DLD1 (cell line): ENCODE results near the gene CD300LG.
"Not testable (repeated sequence)": the region's sequence is repeated elsewhere in the genome, so short reads cannot be mapped to it uniquely, and the experiment has no call there.

Source experiments
- in situ Hi-C: cut with HindIII; loops from 2 replicates; pipeline ENCODE4 v1.10.0; 2017; ENCODE audit warnings: low sequenced_read_pairs

The CD300LG gene

GRCh38 chr17:43846963-43847371 is at the start of gene CD300LG:
CD300LG (plus strand) TSS chr17:43847176; CDS start chr17:43847217, 41 bp downstream.
- in situ Hi-C loops, result no loop called here

- in situ Hi-C loops, result not testable (repeated sequence)
Observed at GRCh38 chr17:43798024-43798423, 49.0 kb upstream of the CD300LG start.

- in situ Hi-C loops, result no loop called here
Observed at GRCh38 chr17:43799047-43799446, 47.9 kb upstream of the CD300LG start.

GRCh38 chr17:43800736-43801135 is 46.2 kb upstream of the CD300LG start:
- in situ Hi-C loops, result no loop called here

DNA sequence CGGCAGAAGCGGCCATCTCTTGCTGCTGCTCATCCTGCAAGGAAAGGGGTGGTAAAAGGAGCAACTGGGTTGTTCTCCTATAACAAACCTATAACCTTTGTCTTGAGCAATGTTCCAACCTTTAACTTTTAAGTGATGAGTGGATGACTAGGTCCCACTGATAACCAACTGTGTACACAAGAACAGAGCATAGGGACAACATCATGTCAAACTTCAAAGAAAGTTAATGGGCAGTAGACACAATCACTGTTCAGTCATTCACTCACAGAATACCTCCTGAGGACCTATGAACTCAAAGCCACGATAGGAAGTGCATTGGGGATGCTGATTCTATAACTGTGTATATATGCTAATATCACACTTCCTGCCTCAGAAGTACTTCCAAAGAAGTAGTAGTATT is 45.1 kb upstream of the CD300LG start:
- in situ Hi-C loops, result no loop called here

GRCh38 chr17:43803758-43804157 is 43.2 kb upstream of the CD300LG start:
- in situ Hi-C loops, result no loop called here

DNA sequence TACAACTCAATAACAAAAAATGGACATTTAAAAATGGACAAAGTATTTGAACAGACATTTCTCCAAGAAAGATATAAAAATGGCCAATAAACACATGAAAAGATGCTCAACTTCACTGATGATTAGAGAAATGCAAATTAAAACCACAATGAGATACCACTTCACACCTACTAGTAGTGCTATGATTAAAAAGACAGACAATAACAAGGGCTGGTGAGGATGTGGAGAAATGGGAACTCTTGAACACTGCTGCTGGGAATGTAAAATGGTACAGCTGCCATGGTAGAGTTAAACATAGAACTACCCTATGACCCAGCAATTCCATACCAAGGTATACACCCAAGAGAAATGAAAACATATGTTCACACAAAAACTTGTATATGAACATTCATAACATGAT is 41.9 kb upstream of the CD300LG start:
- in situ Hi-C loops, result no loop called here

DNA sequence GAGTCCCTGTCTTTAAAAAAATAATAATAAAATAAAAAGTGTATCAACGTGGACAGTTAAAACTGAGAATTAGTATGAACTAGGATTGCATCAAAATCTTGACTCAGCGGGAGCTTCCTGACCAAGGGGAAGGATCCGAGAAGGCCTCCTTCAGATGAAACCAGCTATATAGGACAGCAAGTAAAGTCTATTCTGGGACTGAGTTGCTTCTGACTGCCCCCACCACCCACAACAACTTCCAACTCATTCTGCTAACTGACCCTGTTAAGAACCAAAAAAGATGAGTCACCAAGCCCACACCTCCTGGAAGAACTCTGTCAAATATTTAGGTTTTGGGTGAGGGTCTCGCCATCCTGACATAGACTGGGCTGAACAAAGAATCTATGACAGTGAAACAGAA is 38.9 kb upstream of the CD300LG start:
- in situ Hi-C loops, result no loop called here

DNA sequence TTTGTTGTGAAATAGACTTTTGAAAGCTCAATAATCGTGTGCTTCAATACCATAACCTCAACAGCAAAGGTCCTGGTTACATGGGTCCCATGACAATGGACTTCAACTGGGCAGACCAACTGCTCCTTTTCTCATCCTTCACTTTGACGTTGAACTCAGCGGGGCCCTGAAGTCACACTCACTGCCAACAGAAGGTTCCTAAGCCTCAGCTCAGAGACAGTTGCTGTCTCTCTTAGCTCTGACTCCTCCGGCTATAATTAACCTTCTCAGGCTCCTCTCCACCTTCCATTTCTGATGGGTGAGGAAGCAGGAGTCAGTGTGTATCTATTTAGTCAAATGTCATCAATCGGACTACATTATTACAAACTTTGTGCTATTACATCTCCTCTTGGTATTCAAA is 37.9 kb upstream of the CD300LG start:
- in situ Hi-C loops, result no loop called here

DNA sequence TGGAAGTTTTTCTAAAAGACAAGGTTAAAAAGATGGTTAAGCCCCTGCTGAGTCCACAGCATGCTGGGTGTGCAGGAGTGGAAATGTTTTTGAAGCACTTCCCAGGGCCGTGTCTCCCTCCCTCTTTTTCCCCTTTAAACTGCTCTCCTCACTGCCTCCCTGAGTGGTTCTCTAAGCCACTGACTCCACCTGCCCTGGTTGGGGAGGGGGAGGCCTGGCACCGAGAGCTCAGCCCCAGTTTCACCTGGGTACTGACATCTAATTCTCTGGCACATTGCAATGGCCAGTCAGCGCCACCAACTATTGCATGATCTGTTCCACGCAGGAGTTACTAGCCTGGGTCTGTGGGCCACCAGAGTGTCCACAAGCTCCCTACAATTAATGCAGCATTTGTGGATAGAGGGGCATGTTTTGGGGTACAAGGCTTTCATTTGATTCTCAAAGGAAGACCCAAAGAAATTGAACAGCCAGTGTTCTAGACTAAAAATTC is 36.7 kb upstream of the CD300LG start:
- in situ Hi-C loops, result no loop called here

DNA sequence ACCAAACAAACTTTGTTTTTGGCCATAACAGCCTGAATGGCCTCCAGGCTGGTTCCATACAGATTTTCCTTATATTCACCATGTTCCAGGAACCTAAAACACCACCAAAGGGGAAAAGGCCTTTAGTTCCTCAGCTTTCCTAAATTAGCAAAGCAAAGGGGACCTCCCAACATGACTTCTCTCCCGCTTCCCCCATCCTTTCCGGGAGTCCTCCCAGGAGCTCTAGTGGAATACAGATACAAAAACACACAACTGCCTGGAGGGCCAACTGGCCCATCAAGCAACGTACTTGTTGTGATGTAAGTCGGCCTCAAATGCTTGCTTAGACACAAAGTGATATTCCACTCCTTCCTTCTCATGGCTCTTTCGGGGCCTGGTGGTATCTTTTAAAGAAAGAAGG is 36.2 kb upstream of the CD300LG start:
- in situ Hi-C loops, result no loop called here

DNA sequence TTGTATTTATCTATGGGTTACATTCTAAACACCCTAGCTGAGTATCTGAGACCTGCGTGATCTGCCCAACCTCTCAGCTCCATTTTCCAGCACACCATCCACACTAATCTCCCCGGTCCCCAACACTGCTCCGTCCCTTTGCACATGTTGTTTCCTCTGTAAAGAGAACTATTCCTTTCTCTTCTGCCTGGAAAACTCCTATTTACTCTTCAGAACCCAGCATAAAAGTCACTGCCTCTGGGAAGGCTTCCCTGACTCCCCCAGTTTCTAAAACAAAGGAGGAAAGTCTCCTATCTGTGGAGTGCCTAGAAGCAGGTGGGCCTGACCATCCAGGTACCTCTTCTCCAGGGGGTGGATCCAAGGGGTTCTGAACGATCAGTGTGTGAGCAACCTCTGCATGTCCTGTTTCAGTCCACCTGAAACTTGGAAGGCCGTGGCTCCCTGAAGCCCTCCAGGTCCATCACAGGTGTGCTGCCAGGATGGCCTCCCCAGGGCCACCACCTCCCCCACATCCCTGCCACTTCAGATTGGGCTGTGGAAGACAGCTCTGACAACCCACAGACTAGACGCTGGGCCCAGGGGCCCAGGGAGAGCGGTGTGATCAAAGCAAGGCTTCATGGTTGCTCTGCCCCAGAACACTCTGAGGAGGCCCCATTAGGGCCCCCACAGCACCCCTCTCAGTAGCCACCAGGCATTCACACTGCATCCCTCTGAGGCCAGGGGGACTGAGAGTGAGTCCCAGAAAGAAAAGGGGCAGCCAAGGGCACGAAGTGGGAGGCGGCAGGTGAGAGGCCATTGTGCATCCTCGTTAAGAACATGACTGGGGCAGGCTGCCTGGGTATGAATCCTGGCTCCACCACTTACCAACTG is 34.3 kb upstream of the CD300LG start:
- in situ Hi-C loops, result no loop called here

- in situ Hi-C loops, result no loop called here
Observed at GRCh38 chr17:43813386-43813785, 33.6 kb upstream of the CD300LG start.

DNA sequence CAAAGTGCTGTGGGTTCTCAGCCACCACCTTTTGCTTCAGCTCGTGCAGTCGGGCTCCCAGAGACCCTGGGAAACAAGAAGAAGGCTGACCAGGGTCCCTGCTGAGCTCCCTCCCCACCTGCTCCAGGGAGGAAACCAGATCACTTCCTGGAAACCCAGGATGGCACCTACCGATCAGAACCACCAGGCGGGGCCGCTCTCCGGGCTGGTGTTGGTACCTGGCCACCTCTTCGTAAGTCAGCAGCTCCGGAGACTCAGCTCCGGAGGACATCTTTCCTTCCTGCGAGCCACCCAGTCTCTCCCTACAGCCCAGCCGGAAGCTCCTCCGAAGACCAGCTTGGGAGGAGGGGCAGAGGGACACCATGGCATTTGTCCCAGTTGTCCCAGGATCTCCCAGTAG is 33.0 kb upstream of the CD300LG start:
- in situ Hi-C loops, result no loop called here

- in situ Hi-C loops, result no loop called here
Observed at GRCh38 chr17:43814714-43815113, 32.3 kb upstream of the CD300LG start.

DNA sequence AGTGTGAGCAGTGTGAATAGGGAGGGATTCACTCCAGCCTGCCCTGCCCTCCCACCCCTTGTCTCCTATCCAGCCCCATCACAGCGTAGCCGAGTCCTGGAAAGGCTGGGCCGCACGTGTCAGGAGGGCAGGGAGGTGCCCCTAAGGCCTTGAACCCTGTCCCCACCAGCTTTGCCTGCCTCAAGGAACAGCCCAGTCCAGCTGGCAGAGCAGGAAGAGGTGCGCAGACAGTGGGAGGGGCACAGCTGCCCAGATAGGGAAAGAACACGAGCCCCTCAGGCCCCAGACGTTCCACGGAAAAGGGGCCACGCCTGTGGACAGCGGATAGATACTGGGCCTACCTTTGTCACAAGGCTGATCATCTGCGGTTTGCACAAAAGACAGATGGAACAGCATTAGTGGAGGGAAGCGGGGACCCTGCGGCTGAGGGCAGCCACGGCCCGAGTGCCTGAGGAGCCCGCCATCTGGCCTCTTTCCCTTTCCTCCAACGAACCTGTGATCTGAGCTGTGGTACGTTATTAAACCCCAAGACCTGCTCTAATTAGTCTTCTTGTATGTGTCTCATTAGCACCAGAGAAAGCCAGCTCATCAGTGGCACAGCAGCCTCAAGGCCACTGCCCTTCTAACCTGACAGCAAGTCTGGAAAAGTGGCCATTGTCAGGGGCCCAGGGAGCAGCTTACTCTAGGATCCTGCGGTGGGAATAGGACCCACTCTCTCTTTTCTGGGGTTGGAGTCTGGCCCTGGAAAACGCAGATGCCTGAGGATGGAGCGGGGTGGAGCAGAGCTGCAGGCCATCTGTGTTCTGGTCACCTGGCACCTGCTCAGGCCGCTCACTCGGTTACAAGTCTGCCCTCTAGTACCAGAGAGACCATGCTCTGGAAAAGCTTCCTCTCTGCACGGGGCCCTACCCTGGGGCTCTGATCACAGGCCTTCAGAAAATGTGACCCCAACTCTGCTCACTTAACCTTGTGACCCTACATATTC is 30.3 kb upstream of the CD300LG start:
- in situ Hi-C loops, result no loop called here

GRCh38 chr17:43817826-43818225 is 29.1 kb upstream of the CD300LG start:
- in situ Hi-C loops, result no loop called here

GRCh38 chr17:43818966-43819365 is 28.0 kb upstream of the CD300LG start:
- in situ Hi-C loops, result no loop called here

- in situ Hi-C loops, result loop anchor here (10.0 kb wide), 1 partner anchor 116 kb away; no protein-coding TSS in a partner anchor
Observed at GRCh38 chr17:43820759-43821158, 26.2 kb upstream of the CD300LG start.

DNA sequence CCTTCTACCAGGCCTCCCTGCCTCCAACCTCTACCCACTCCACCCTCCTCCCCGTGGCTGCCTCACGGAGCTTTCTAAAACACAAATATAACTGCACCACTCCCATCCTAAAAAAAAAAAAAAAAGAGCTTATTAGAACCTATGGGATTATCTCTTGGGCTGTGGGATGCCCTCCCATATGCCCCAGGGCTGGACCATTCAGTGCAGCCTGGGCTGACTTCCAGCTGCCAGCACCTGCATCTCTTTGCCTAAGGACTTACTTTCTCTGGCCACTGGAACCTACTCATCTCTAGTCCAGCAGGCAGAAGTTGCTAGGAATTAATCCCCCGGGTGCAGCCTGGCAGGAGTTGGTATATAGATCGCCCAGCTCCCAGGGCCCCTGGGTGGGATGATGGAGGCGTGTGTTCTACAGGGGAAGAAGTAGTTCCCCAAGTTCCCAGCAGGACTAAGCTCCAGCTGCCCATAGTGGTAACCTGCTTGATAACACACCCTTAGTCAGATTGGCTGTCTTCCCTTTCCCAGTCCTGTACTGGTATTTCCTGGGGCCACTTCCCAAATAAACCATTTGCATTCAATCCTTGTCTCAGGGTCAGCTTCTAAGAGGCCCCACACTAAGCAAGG is 24.3 kb upstream of the CD300LG start:
- in situ Hi-C loops, result loop anchor here (10.0 kb wide), 1 partner anchor 118 kb away; no protein-coding TSS in a partner anchor
